H9 (cell line): ENCODE results near the gene BMERB1. TPM values are rescaled to one million over a fixed set of nuclear protein-coding genes. Genes with fewer than 3 reads are reported as not detected.
"Not testable (repeated sequence)": the region's sequence is repeated elsewhere in the genome, so short reads cannot be mapped to it uniquely, and the experiment has no call there.

ENCODE experiments used
- DNase-seq: peaks from one replicate; pipeline ENCODE4 v3.0.0-alpha.2; 2017
- H2AFZ ChIP-seq: one replicate; pipeline ENCODE4 v1.6.1; 2013; ENCODE audit warnings: mild to moderate bottlenecking, low read length, control low read depth, moderate library complexity
- H2AK5ac ChIP-seq: 2 replicates; pipeline ENCODE4 v1.6.1; 2013; ENCODE audit warnings: low read length, control low read depth, mixed read lengths; ENCODE audit not compliant: insufficient read length
- H2BK120ac ChIP-seq: one replicate; pipeline ENCODE4 v1.6.1; 2013; ENCODE audit warnings: low read depth, mild to moderate bottlenecking, low read length, control low read depth, inconsistent platforms; ENCODE audit not compliant: poor library complexity, severe bottlenecking
- H2BK12ac ChIP-seq: 2 replicates; pipeline ENCODE4 v1.6.1; 2013; ENCODE audit warnings: low read length, control low read depth, mixed read lengths, low read depth; ENCODE audit not compliant: insufficient read length
- H2BK15ac ChIP-seq: 2 replicates; pipeline ENCODE4 v1.6.1; 2013; ENCODE audit warnings: low read depth, low read length, control low read depth
- H2BK20ac ChIP-seq: one replicate; pipeline ENCODE4 v1.6.1; 2013; ENCODE audit warnings: low read depth, mild to moderate bottlenecking, low read length, control low read depth, inconsistent platforms; ENCODE audit not compliant: poor library complexity, severe bottlenecking
- H2BK5ac ChIP-seq: 2 replicates; pipeline ENCODE4 v1.6.1; 2013; ENCODE audit warnings: low read length, control low read depth, mixed read lengths; ENCODE audit not compliant: insufficient read length
- H3K14ac ChIP-seq: 2 replicates; pipeline ENCODE4 v1.6.1; 2013; ENCODE audit warnings: low read length, control low read depth; ENCODE audit not compliant: insufficient read depth
- H3K18ac ChIP-seq: 2 replicates; pipeline ENCODE4 v1.6.1; 2013; ENCODE audit warnings: low read depth, mild to moderate bottlenecking, mixed read lengths, low read length, control low read depth; ENCODE audit not compliant: insufficient read length
- H3K23ac ChIP-seq: 2 replicates; pipeline ENCODE4 v1.6.1; 2013; ENCODE audit warnings: low read length, control low read depth, mixed read lengths, low read depth; ENCODE audit not compliant: insufficient read length
- H3K23me2 ChIP-seq: 2 replicates; pipeline ENCODE4 v1.6.1; 2013; ENCODE audit warnings: low read depth, mild to moderate bottlenecking, mixed read lengths, low read length, control low read depth; ENCODE audit not compliant: insufficient read length, poor library complexity, severe bottlenecking
- H3K27ac ChIP-seq: 2 replicates; pipeline ENCODE4 v1.5.1; 2013; ENCODE audit warnings: low read length, control low read depth, mixed read lengths, low read depth; ENCODE audit not compliant: insufficient read length
- H3K27me3 ChIP-seq: 2 replicates; pipeline ENCODE4 v1.6.1; 2013; ENCODE audit warnings: low read length, control low read depth, inconsistent platforms; ENCODE audit not compliant: insufficient read depth
- H3K4ac ChIP-seq: 2 replicates; pipeline ENCODE4 v1.6.1; 2013; ENCODE audit warnings: low read depth, mild to moderate bottlenecking, control low read depth, inconsistent platforms, low read length, moderate library complexity
- H3K4me1 ChIP-seq: 2 replicates; pipeline ENCODE4 v1.6.1; 2013; ENCODE audit warnings: low read length, control low read depth, inconsistent platforms; ENCODE audit not compliant: insufficient read depth
- H3K4me2 ChIP-seq: 2 replicates; pipeline ENCODE4 v1.6.1; 2013; ENCODE audit warnings: low read length, control low read depth, mixed read lengths; ENCODE audit not compliant: insufficient read length, insufficient read depth
- H3K56ac ChIP-seq: 2 replicates; pipeline ENCODE4 v1.6.1; 2013; ENCODE audit warnings: low read depth, mild to moderate bottlenecking, mixed read lengths, low read length, control low read depth; ENCODE audit not compliant: insufficient read length
- H3K79me1 ChIP-seq: 2 replicates; pipeline ENCODE4 v1.6.1; 2013; ENCODE audit warnings: low read depth, mild to moderate bottlenecking, moderate library complexity, low read length, control low read depth, inconsistent platforms; ENCODE audit not compliant: insufficient read depth, poor library complexity, severe bottlenecking
- H3K79me2 ChIP-seq: 2 replicates; pipeline ENCODE4 v1.6.1; 2013; ENCODE audit warnings: low read length, control low read depth, inconsistent platforms; ENCODE audit not compliant: insufficient read depth
- H3K9ac ChIP-seq: 2 replicates; pipeline ENCODE4 v1.6.1; 2013; ENCODE audit warnings: low read length, control low read depth, mixed read lengths; ENCODE audit not compliant: insufficient read length; ENCODE audit errors: extremely low read depth
- H3K9me3 ChIP-seq: one replicate; pipeline ENCODE4 v1.6.1; 2013; ENCODE audit warnings: low read depth, low read length, inconsistent platforms; ENCODE audit not compliant: control insufficient read depth
- H3T11ph ChIP-seq: one replicate; pipeline ENCODE4 v1.6.1; 2013; ENCODE audit warnings: mild to moderate bottlenecking, low read length, control low read depth, inconsistent platforms
- H4K20me1 ChIP-seq: one replicate; pipeline ENCODE4 v1.6.1; 2013; ENCODE audit not compliant: control insufficient read depth, insufficient read length, insufficient read depth
- H4K5ac ChIP-seq: 2 replicates; pipeline ENCODE4 v1.6.1; 2013; ENCODE audit warnings: low read depth, mild to moderate bottlenecking, mixed read lengths, low read length, control low read depth; ENCODE audit not compliant: insufficient read length
- H4K8ac ChIP-seq: replicated peaks from 2 replicates; pipeline ENCODE4 v1.6.1; 2013; ENCODE audit warnings: low read length, control low read depth, mixed read lengths, low read depth; ENCODE audit not compliant: insufficient read length
- H4K91ac ChIP-seq: 2 replicates; pipeline ENCODE4 v1.6.1; 2013; ENCODE audit warnings: low read depth, mild to moderate bottlenecking, moderate library complexity, mixed read lengths, low read length, control low read depth; ENCODE audit not compliant: insufficient read length
- H3K27ac Mint-ChIP-seq, 3 experiments: 2 replicates in 2 of 3; 3 replicates in 1 of 3; pipeline ENCODE4 v1.8.0; 2020 to 2021; ENCODE audit warnings: mixed read lengths in 3 of 3, mild to moderate bottlenecking in 1 of 3, moderate library complexity in 1 of 3
- H3K27me3 Mint-ChIP-seq: 2 replicates; pipeline ENCODE4 v1.8.0; 2021; ENCODE audit warnings: low read depth, mild to moderate bottlenecking, moderate library complexity, mixed read lengths
- H3K36me3 Mint-ChIP-seq, 3 experiments: 2 replicates in 2 of 3; 3 replicates in 1 of 3; pipeline ENCODE4 v1.8.0; 2020 to 2021; ENCODE audit warnings: low read depth in 3 of 3, mixed read lengths in 3 of 3; ENCODE audit not compliant: insufficient read depth in 1 of 3
- H3K4me1 Mint-ChIP-seq, 2 experiments: 2 replicates each; pipeline ENCODE4 v1.8.0; 2020; ENCODE audit warnings: mixed read lengths in 2 of 2
- H3K4me3 Mint-ChIP-seq, 2 experiments: 2 replicates in 1 of 2; 3 replicates in 1 of 2; pipeline ENCODE4 v1.8.0; 2020 to 2021; ENCODE audit warnings: mild to moderate bottlenecking in 2 of 2, mixed read lengths in 2 of 2, moderate library complexity in 1 of 2
- H3K9me3 Mint-ChIP-seq, 2 experiments: 2 replicates in 1 of 2; 3 replicates in 1 of 2; pipeline ENCODE4 v1.8.0; 2020; ENCODE audit warnings: mild to moderate bottlenecking in 2 of 2, mixed read lengths in 2 of 2, moderate library complexity in 1 of 2
- CTCF ChIP-seq: fragments of 200-600 bp; sonication (generic); conservative IDR thresholded peaks from 3 replicates; pipeline ENCODE4 v1.8.0; 2021; ENCODE audit warnings: antibody characterized with exemption, mild to moderate bottlenecking
- WGBS: extraction: QIAGEN DNeasy Blood & Tissue Kit; methylation state at CpG from one replicate; pipeline ENCODE4 v1.1.7; 2013; ENCODE audit warnings: missing lambda C conversion rate, low lambda C conversion rate, mixed read lengths; ENCODE audit not compliant: insufficient read length; ENCODE audit errors: extremely low coverage; 5-methylcytosine and 5-hydroxymethylcytosine counted together
- total RNA-seq: library from RNA; stranded (reverse); gene quantifications from 2 replicates; pipeline ENCODE4 v1.2.1, GENCODE V29; 2021

The BMERB1 gene
- total RNA-seq, 1 experiment from 2014 or later: 19.5 TPM

- Histone ChIP-seq H2BK120ac (no peak overlapping the region), H3K56ac (no peak overlapping the region), H2BK12ac (no peak overlapping the region), H3K27ac (no peak overlapping the region), H3K4me1 (peaks cover 2% of the 10 kb centered on the region; the same call in 1 of the 2 replicates), H2AFZ (no peak overlapping the region), H3K23me2 (no peaks in the 10 kb centered on the region), H3T11ph (no peak overlapping the region), H3K9ac (no peak overlapping the region), H3K4ac (no peak overlapping the region), H3K79me2 (no peaks in the 10 kb centered on the region), H4K5ac (no peak overlapping the region), H2BK15ac (no peak overlapping the region), H3K27me3 (no peaks in the 10 kb centered on the region), H3K18ac (no peak overlapping the region), H2AK5ac (no peak overlapping the region), H3K14ac (no peak overlapping the region), H4K8ac (no peak overlapping the region), H3K4me2 (no peak overlapping the region), H3K23ac (no peak overlapping the region), H3K79me1 (no peaks in the 10 kb centered on the region), H2BK20ac (no peak overlapping the region), H2BK5ac (no peak overlapping the region), H3K9me3 (no peaks in the 10 kb centered on the region), H4K91ac (no peak overlapping the region), H4K20me1 (no peaks in the 10 kb centered on the region)
- DNase-seq: no peak
- Mint-ChIP-seq H3K4me3 (no peak overlapping the region), H3K27ac (no peak overlapping the region), H3K27me3 (no peaks in the 10 kb centered on the region), H3K36me3 (peaks cover 4 to 6% (median 4%) of the 10 kb centered on the region in 3 experiments; a peak in 4 of 7 replicates), H3K9me3 (no peaks in the 10 kb centered on the region), H3K4me1 (peaks cover 28 to 29% of the 10 kb centered on the region in 2 experiments)
- no CpG with 5 or more reads among the region's 5 CpGs for WGBS
- TF ChIP-seq CTCF: no peak
These were observed 133.4 kb downstream of the BMERB1 start for GRCh38 chr16:15567823-15568222.

GRCh38 chr16:15570666-15571065 lies 136.3 kb downstream of the BMERB1 start:
- H3K14ac ChIP-seq, H3K4me1 ChIP-seq, H4K91ac ChIP-seq, H3K4ac ChIP-seq, H3K27ac ChIP-seq, H3K27me3 Mint-ChIP-seq, H3K27ac Mint-ChIP-seq, H2BK20ac ChIP-seq, H3K18ac ChIP-seq, H3K36me3 Mint-ChIP-seq, H2AFZ ChIP-seq, H3K9me3 Mint-ChIP-seq, H4K8ac ChIP-seq, H3K27me3 ChIP-seq, DNase-seq, H3K4me2 ChIP-seq, H2BK120ac ChIP-seq, H3K79me1 ChIP-seq, H3K23ac ChIP-seq, H2BK5ac ChIP-seq, H3K4me3 Mint-ChIP-seq, H3K79me2 ChIP-seq, H3K56ac ChIP-seq, H2BK15ac ChIP-seq, H3K23me2 ChIP-seq, H3T11ph ChIP-seq, H2BK12ac ChIP-seq, H3K9me3 ChIP-seq, H2AK5ac ChIP-seq, H3K9ac ChIP-seq, H4K5ac ChIP-seq, H4K20me1 ChIP-seq: not testable (repeated sequence)
- H3K4me1 Mint-ChIP-seq: peaks cover 15 to 21% of the 10 kb centered on the region in 2 experiments
- WGBS: no CpG with 5 or more reads among the region's 4 CpGs
